H1 (cell line): ENCODE results near the gene HS3ST3B1. TPM values are rescaled to one million over a fixed set of nuclear protein-coding genes. Genes with fewer than 3 reads are reported as not detected.

Experiments used
- CTCF ChIA-PET: fragments of 300-600 bp; sonication (Branson Sonifier 250); formaldehyde crosslinking; loops from one replicate; lab custom pipeline; 2021; ENCODE audit not compliant: partially characterized antibody; lab: Charles Lee
- POLR2A ChIA-PET: fragments of 300-600 bp; sonication (Branson Sonifier 250); formaldehyde crosslinking; loops from one replicate; lab custom pipeline; 2021; ENCODE audit warnings: inconsistent platforms; ENCODE audit not compliant: partially characterized antibody; lab: Charles Lee
- DNase-seq, 2 experiments: peaks; one replicate each; pipeline versions ENCODE4 v3.0.0 to v3.0.0-alpha.2; 2010 to 2022; ENCODE audit warnings: low spot score in 2 of 2, low read depth in 1 of 2, mixed read lengths in 1 of 2
- FAIRE-seq: peaks from 2 replicates; lab custom pipeline; 2011; peaks lifted over from hg19 to GRCh38; lab: Jason Lieb, UNC
- H2AFZ ChIP-seq: 2 replicates; pipeline ENCODE4 v1.8.1; 2012; ENCODE audit warnings: low read length, inconsistent platforms
- H2AK5ac ChIP-seq: 2 replicates; pipeline ENCODE4 v1.6.1; 2013; ENCODE audit warnings: low read depth, low read length
- H2BK120ac ChIP-seq: replicated peaks from 2 replicates; pipeline ENCODE3; 2013; ENCODE audit warnings: low read depth, low read length, inconsistent platforms
- H2BK12ac ChIP-seq: 2 replicates; pipeline ENCODE4 v1.6.1; 2013; ENCODE audit warnings: low read depth, low read length
- H2BK15ac ChIP-seq: 2 replicates; pipeline ENCODE4 v1.6.1; 2013; ENCODE audit warnings: low read length
- H2BK20ac ChIP-seq: 2 replicates; pipeline ENCODE4 v1.6.1; 2013; ENCODE audit warnings: low read length
- H2BK5ac ChIP-seq: 2 replicates; pipeline ENCODE4 v1.6.1; 2013; ENCODE audit warnings: low read depth, low read length
- H3K14ac ChIP-seq: 2 replicates; pipeline ENCODE4 v1.6.1; 2013; ENCODE audit warnings: inconsistent platforms; ENCODE audit not compliant: insufficient read length
- H3K18ac ChIP-seq: 2 replicates; pipeline ENCODE4 v1.6.1; 2013; ENCODE audit warnings: low read length; ENCODE audit errors: extremely low read depth
- H3K23ac ChIP-seq: 2 replicates; pipeline ENCODE4 v1.6.1; 2013; ENCODE audit warnings: inconsistent platforms; ENCODE audit not compliant: insufficient read length
- H3K23me2 ChIP-seq: 2 replicates; pipeline ENCODE4 v1.6.1; 2013; ENCODE audit warnings: low read depth, low read length
- H3K27ac ChIP-seq: 2 replicates; pipeline ENCODE4 v1.6.1; 2011; ENCODE audit warnings: low read depth, low read length, inconsistent platforms
- H3K27me3 ChIP-seq, 4 experiments: replicated peaks in 1 of 4; 1 replicate in 1 of 4; 2 replicates in 3 of 4; pipeline versions ENCODE4 v1.6.1 to v1.8.1; 2011 to 2013; ENCODE audit warnings: low read length in 3 of 4, mild to moderate bottlenecking in 3 of 4, inconsistent platforms in 2 of 4, mixed read lengths in 2 of 4, moderate library complexity in 1 of 4; ENCODE audit not compliant: control insufficient read depth in 3 of 4, insufficient read depth in 3 of 4; ENCODE audit errors: extremely low read depth in 1 of 4
- H3K36me3 ChIP-seq, 4 experiments: 2 replicates each; pipeline versions ENCODE4 v1.6.1 to v1.8.1; 2011 to 2013; ENCODE audit warnings: mild to moderate bottlenecking in 4 of 4, low read length in 3 of 4, moderate library complexity in 2 of 4, control low read depth in 1 of 4, inconsistent platforms in 1 of 4; ENCODE audit not compliant: insufficient read depth in 4 of 4, control insufficient read depth in 2 of 4
- H3K4ac ChIP-seq: replicated peaks from 2 replicates; pipeline ENCODE3; 2013; ENCODE audit warnings: low read length, low read depth, mixed read lengths, inconsistent platforms; ENCODE audit not compliant: insufficient read length
- H3K4me1 ChIP-seq, 4 experiments: replicated peaks in 1 of 4; 1 replicate in 1 of 4; 2 replicates in 3 of 4; pipeline versions ENCODE4 v1.6.1 to v1.8.1; 2011 to 2013; ENCODE audit warnings: low read length in 3 of 4, inconsistent platforms in 2 of 4, mixed read lengths in 1 of 4; ENCODE audit not compliant: insufficient read depth in 4 of 4, control insufficient read depth in 3 of 4
- H3K4me2 ChIP-seq, 2 experiments: 2 replicates each; pipeline versions ENCODE4 v1.6.1 to v1.8.1; 2011 to 2013; ENCODE audit warnings: low read depth in 2 of 2, low read length in 2 of 2, control low read depth in 1 of 2, inconsistent platforms in 1 of 2, mild to moderate bottlenecking in 1 of 2; ENCODE audit not compliant: insufficient read depth in 1 of 2
- H3K4me3 ChIP-seq, 4 experiments: fragments of 200-600, 300-600 bp in 1 of 4; sonication (generic), shearing (Covaris generic), sonication (Bioruptor Twin) in 1 of 4; 2 replicates each; pipeline versions ENCODE4 v1.5.1 to v1.8.1; 2011 to 2016; ENCODE audit warnings: low read length in 4 of 4, low read depth in 3 of 4, control low read depth in 2 of 4, inconsistent platforms in 2 of 4, mild to moderate bottlenecking in 2 of 4, mixed read lengths in 1 of 4, moderate library complexity in 1 of 4; ENCODE audit not compliant: insufficient read depth in 2 of 4; ENCODE audit errors: extremely low read depth in 1 of 4
- H3K56ac ChIP-seq: replicated peaks from 2 replicates; pipeline ENCODE3; 2013; ENCODE audit warnings: low read depth, mild to moderate bottlenecking, mixed read lengths, low read length, inconsistent platforms; ENCODE audit not compliant: insufficient read length
- H3K79me1 ChIP-seq: 2 replicates; pipeline ENCODE4 v1.6.1; 2013; ENCODE audit warnings: low read depth, low read length, control low read depth
- H3K79me2 ChIP-seq, 2 experiments: 2 replicates each; pipeline versions ENCODE4 v1.6.1 to v1.8.1; 2012 to 2013; ENCODE audit warnings: low read length in 2 of 2, mild to moderate bottlenecking in 2 of 2, inconsistent platforms in 1 of 2; ENCODE audit not compliant: insufficient read depth in 2 of 2, control insufficient read depth in 1 of 2
- H3K9ac ChIP-seq, 4 experiments: replicated peaks in 1 of 4; 1 replicate in 1 of 4; 2 replicates in 3 of 4; pipeline versions ENCODE4 v1.6.1 to v1.8.1; 2011 to 2013; ENCODE audit warnings: low read depth in 3 of 4, low read length in 3 of 4, control low read depth in 2 of 4, mild to moderate bottlenecking in 2 of 4, moderate library complexity in 2 of 4, inconsistent platforms in 1 of 4; ENCODE audit errors: extremely low read depth in 1 of 4
- H3K9me3 ChIP-seq, 2 experiments: 2 replicates each; pipeline versions ENCODE4 v1.6.1 to v1.8.1; 2012 to 2013; ENCODE audit warnings: mild to moderate bottlenecking in 2 of 2, moderate library complexity in 2 of 2, control low read depth in 1 of 2, inconsistent platforms in 1 of 2, low read depth in 1 of 2, low read length in 1 of 2, mixed read lengths in 1 of 2; ENCODE audit not compliant: insufficient read depth in 2 of 2
- H4K20me1 ChIP-seq, 2 experiments: replicated peaks in 1 of 2; 2 replicates each; pipeline versions ENCODE3 to v1.8.1; 2011 to 2013; ENCODE audit warnings: inconsistent platforms in 2 of 2, low read length in 2 of 2, mild to moderate bottlenecking in 1 of 2; ENCODE audit not compliant: insufficient read depth in 2 of 2, control insufficient read depth in 1 of 2
- H4K5ac ChIP-seq: 2 replicates; pipeline ENCODE4 v1.6.1; 2013; ENCODE audit warnings: low read length, low read depth, mixed read lengths, inconsistent platforms; ENCODE audit not compliant: insufficient read length
- H4K8ac ChIP-seq: 2 replicates; pipeline ENCODE4 v1.8.0; 2013; ENCODE audit warnings: mild to moderate bottlenecking, moderate library complexity, low read length, inconsistent platforms; ENCODE audit not compliant: insufficient read depth; ENCODE audit errors: extremely low read depth
- H4K91ac ChIP-seq: replicated peaks from 2 replicates; pipeline ENCODE3; 2013; ENCODE audit warnings: low read length, mixed read lengths, inconsistent platforms; ENCODE audit not compliant: insufficient read length
- BACH1 ChIP-seq: IDR thresholded peaks from 2 replicates; pipeline ENCODE4 v1.6.1; 2012; ENCODE audit warnings: low read length, improper control_type of control experiment
- FOSL1 ChIP-seq: IDR thresholded peaks from 2 replicates; pipeline ENCODE4 v1.6.1; 2011; ENCODE audit warnings: mild to moderate bottlenecking, low read depth, low read length, moderate library complexity; ENCODE audit not compliant: insufficient read depth
- WGBS, 2 experiments: shearing (Covaris generic) in 1 of 2; methylation state at CpG; one replicate each; pipeline versions ENCODE4 v1.1.6 to v1.1.7; 2013 to 2015; ENCODE audit warnings: low lambda C conversion rate in 2 of 2, mixed read lengths in 2 of 2, inconsistent platforms in 1 of 2, low coverage in 1 of 2, missing lambda C conversion rate in 1 of 2; ENCODE audit not compliant: insufficient replicate concordance in 2 of 2, insufficient coverage in 1 of 2, insufficient read length in 1 of 2; ENCODE audit errors: extremely low coverage in 1 of 2, missing lambda C conversion rate in 1 of 2; 5-methylcytosine and 5-hydroxymethylcytosine counted together
- polyA plus RNA-seq, 7 experiments: library from polyadenylated mRNA; depleted of rRNA in 3 of 7; stranded (reverse) in 5 of 7; unstranded in 2 of 7; fragments of >200 nt in 5 of 7; fragments of 200-250 nt in 2 of 7; gene quantifications; 1 replicate in 5 of 7; 2 replicates in 1 of 7; 4 replicates in 1 of 7; pipeline versions ENCODE4 v1.2.1 to v1.2.3, GENCODE V29; 2011 to 2013; ENCODE audit warnings: missing spikeins in 2 of 7, mixed read lengths in 2 of 7
- total RNA-seq: library from RNA; stranded (reverse); fragmentation: NEBNext Ultra II Directional; extraction: Animal tissue kit (Norgen Biotek cat#: 25700); gene quantifications from 2 replicates; pipeline ENCODE4 v1.2.1, GENCODE V29; 2021

The HS3ST3B1 gene
- total and polyA plus RNA-seq, 2 of the 8 experiments (the other 6 are each of a cell fraction or from before 2014, with no cell fraction given) = 4.7 to 14.4 TPM

- Histone ChIP-seq H2BK12ac (no peak overlapping the region), H4K5ac (no peak overlapping the region), H3K27me3 (peaks cover 0 to 2% (median 0%) of the 10 kb centered on the region in 4 experiments; a peak in 2 of 7 replicates), H3K79me1 (peaks cover 6% of the 10 kb centered on the region; the same call in 1 of the 2 replicates), H4K8ac (no peak overlapping the region), H3K36me3 (no peaks in the 10 kb centered on the region), H3K23me2 (no peaks in the 10 kb centered on the region), H3K27ac (no peak overlapping the region), H2BK20ac (no peak overlapping the region), H3K4me2 (no peak overlapping the region), H3K23ac (no peak overlapping the region), H2BK5ac (no peak overlapping the region), H3K9me3 (no peaks in the 10 kb centered on the region), H4K20me1 (no peaks in the 10 kb centered on the region), H2BK120ac (no peak overlapping the region), H3K4me1 (peaks cover 11 to 31% (median 24%) of the 10 kb centered on the region in 4 experiments), H2AK5ac (no peak overlapping the region), H3K4ac (no peak overlapping the region), H3K4me3 (no peak overlapping the region), H3K9ac (no peak overlapping the region), H3K79me2 (peaks cover 0 to 79% of the 10 kb centered on the region in 2 experiments; a peak in 2 of 4 replicates), H3K14ac (no peak overlapping the region), H4K91ac (no peak overlapping the region), H2BK15ac (no peak overlapping the region), H3K56ac (no peak overlapping the region), H3K18ac (no peak overlapping the region), H2AFZ (no peak overlapping the region)
- 100% methylated on average over 4 of the region's 4 CpGs; no CpG with 5 or more reads in 1 of the 2 experiments for WGBS, 2 experiments
- POLR2A ChIA-PET = no interaction called here
- DNase-seq = no peak
- CTCF ChIA-PET = interaction anchor here (1.6 kb wide), 1 partner anchor 10 kb away, joined by 5 read pairs; no protein-coding TSS in a partner anchor
- no peak for FAIRE-seq
- TF ChIP-seq FOSL1 (no peak), BACH1 (no peak)
These were observed 19.2 kb downstream of the HS3ST3B1 start for GRCh38 chr17:14320098-14320497.
